Measurements from ENCODE around the gene SNX19.

SNX19 gene

GRCh38 chr11:130886704-130887103, 29.6 kb downstream of the SNX19 start:
- Histone ChIP-seq H3K4me3 (no peak overlapping the region), H3K36me3 (ENCODE audit: insufficient read depth, low read length) (peaks cover 24% of the 10 kb centered on the region), H3K27ac (no peak overlapping the region), H3K9me3 (ENCODE audit: low read depth, low read length) (no peaks in the 10 kb centered on the region), H3K9ac (ENCODE audit: insufficient read length) (no peak overlapping the region)
- no peak for DNase-seq (ENCODE audit: low read depth, low spot score)
- TF ChIP-seq EZH2 (IDR thresholded peaks at IDR 0.05) (no peak), FOXP2 (optimal IDR thresholded peaks at IDR 0.05; ENCODE audit: control extremely low read depth, extremely low read length, insufficient read depth) (no peak), POLR2AphosphoS5 (IDR thresholded peaks at IDR 0.05; ENCODE audit: borderline replicate concordance, low read depth, low read length) (no peak)

- peaks cover 51% of the 10 kb centered on the region for H3K36me3 ChIP-seq (ENCODE audit: insufficient read depth, low read length)
- no peak overlapping the region for H3K9ac ChIP-seq (ENCODE audit: insufficient read length)
- no peak overlapping the region for H3K4me3 ChIP-seq
- H3K9me3 ChIP-seq (ENCODE audit: low read depth, low read length), result no peaks in the 10 kb centered on the region
- DNase-seq (ENCODE audit: low read depth, low spot score), result no peak
- TF ChIP-seq EZH2 (IDR thresholded peaks at IDR 0.05) (no peak), FOXP2 (optimal IDR thresholded peaks at IDR 0.05; ENCODE audit: control extremely low read depth, extremely low read length, insufficient read depth) (no peak), POLR2AphosphoS5 (IDR thresholded peaks at IDR 0.05; ENCODE audit: borderline replicate concordance, low read depth, low read length) (no peak)
- H3K27ac ChIP-seq, result no peak overlapping the region
Observed at GRCh38 chr11:130882138-130882551, 34.1 kb downstream of the SNX19 start.

- H3K36me3 ChIP-seq (ENCODE audit: insufficient read depth, low read length), result peaks cover 53% of the 10 kb centered on the region
- no peak overlapping the region for H3K4me3 ChIP-seq
- TF ChIP-seq POLR2AphosphoS5 (IDR thresholded peaks at IDR 0.05; ENCODE audit: borderline replicate concordance, low read depth, low read length) (no peak), EZH2 (IDR thresholded peaks at IDR 0.05) (no peak), FOXP2 (optimal IDR thresholded peaks at IDR 0.05; ENCODE audit: control extremely low read depth, extremely low read length, insufficient read depth) (no peak)
- no peak for DNase-seq (ENCODE audit: low read depth, low spot score)
- no peak overlapping the region for H3K9ac ChIP-seq (ENCODE audit: insufficient read length)
- no peaks in the 10 kb centered on the region for H3K9me3 ChIP-seq (ENCODE audit: low read depth, low read length)
- no peak overlapping the region for H3K27ac ChIP-seq
Observed at GRCh38 chr11:130881475-130882137, 34.7 kb downstream of the SNX19 start.

GRCh38 chr11:130879836-130880235, 36.4 kb downstream of the SNX19 start:
- no peaks in the 10 kb centered on the region for H3K9me3 ChIP-seq (ENCODE audit: low read depth, low read length)
- peaks cover 53% of the 10 kb centered on the region for H3K36me3 ChIP-seq (ENCODE audit: insufficient read depth, low read length)
- TF ChIP-seq POLR2AphosphoS5 (IDR thresholded peaks at IDR 0.05; ENCODE audit: borderline replicate concordance, low read depth, low read length) (no peak), FOXP2 (optimal IDR thresholded peaks at IDR 0.05; ENCODE audit: control extremely low read depth, extremely low read length, insufficient read depth) (no peak), EZH2 (IDR thresholded peaks at IDR 0.05) (no peak)
- no peak overlapping the region for H3K9ac ChIP-seq (ENCODE audit: insufficient read length)
- no peak overlapping the region for H3K4me3 ChIP-seq
- H3K27ac ChIP-seq, result no peak overlapping the region
- DNase-seq (ENCODE audit: low read depth, low spot score), result no peak

- no peak for DNase-seq (ENCODE audit: low read depth, low spot score)
- peaks cover 39% of the 10 kb centered on the region for H3K36me3 ChIP-seq (ENCODE audit: insufficient read depth, low read length)
- H3K27ac ChIP-seq, result no peak overlapping the region
- no peak overlapping the region for H3K9ac ChIP-seq (ENCODE audit: insufficient read length)
- H3K4me3 ChIP-seq, result no peak overlapping the region
- no peak for TF ChIP-seq EZH2 (IDR thresholded peaks at IDR 0.05)
- no peak for TF ChIP-seq POLR2AphosphoS5 (IDR thresholded peaks at IDR 0.05; ENCODE audit: borderline replicate concordance, low read depth, low read length)
- TF ChIP-seq FOXP2 (optimal IDR thresholded peaks at IDR 0.05; ENCODE audit: control extremely low read depth, extremely low read length, insufficient read depth), result no peak
- no peaks in the 10 kb centered on the region for H3K9me3 ChIP-seq (ENCODE audit: low read depth, low read length)
Observed at GRCh38 chr11:130876931-130877915, 39.1 kb downstream of the SNX19 start.

GRCh38 chr11:130876100-130876499, 40.2 kb downstream of the SNX19 start:
- no peak for TF ChIP-seq POLR2AphosphoS5 (IDR thresholded peaks at IDR 0.05; ENCODE audit: borderline replicate concordance, low read depth, low read length)
- TF ChIP-seq EZH2 (IDR thresholded peaks at IDR 0.05), result no peak
- no peak for TF ChIP-seq FOXP2 (optimal IDR thresholded peaks at IDR 0.05; ENCODE audit: control extremely low read depth, extremely low read length, insufficient read depth)
- Histone ChIP-seq H3K4me3 (no peak overlapping the region), H3K9me3 (ENCODE audit: low read depth, low read length) (no peaks in the 10 kb centered on the region), H3K9ac (ENCODE audit: insufficient read length) (no peak overlapping the region), H3K36me3 (ENCODE audit: insufficient read depth, low read length) (peaks cover 39% of the 10 kb centered on the region), H3K27ac (no peak overlapping the region)
- DNase-seq (ENCODE audit: low read depth, low spot score), result no peak

GRCh38 chr11:130874955-130875531, 41.2 kb downstream of the SNX19 start:
- DNase-seq (ENCODE audit: low read depth, low spot score), result no peak
- Histone ChIP-seq H3K36me3 (ENCODE audit: insufficient read depth, low read length) (peaks cover 34% of the 10 kb centered on the region), H3K27ac (no peak overlapping the region), H3K4me3 (no peak overlapping the region), H3K9ac (ENCODE audit: insufficient read length) (no peak overlapping the region), H3K9me3 (ENCODE audit: low read depth, low read length) (no peaks in the 10 kb centered on the region)
- TF ChIP-seq FOXP2 (optimal IDR thresholded peaks at IDR 0.05; ENCODE audit: control extremely low read depth, extremely low read length, insufficient read depth) (no peak), POLR2AphosphoS5 (IDR thresholded peaks at IDR 0.05; ENCODE audit: borderline replicate concordance, low read depth, low read length) (no peak), EZH2 (IDR thresholded peaks at IDR 0.05) (no peak)

GRCh38 chr11:130874396-130874795, 41.9 kb downstream of the SNX19 start:
- H3K27ac ChIP-seq, result no peak overlapping the region
- no peak for DNase-seq (ENCODE audit: low read depth, low spot score)
- H3K9me3 ChIP-seq (ENCODE audit: low read depth, low read length), result no peaks in the 10 kb centered on the region
- H3K9ac ChIP-seq (ENCODE audit: insufficient read length), result no peak overlapping the region
- no peak for TF ChIP-seq POLR2AphosphoS5 (IDR thresholded peaks at IDR 0.05; ENCODE audit: borderline replicate concordance, low read depth, low read length)
- TF ChIP-seq FOXP2 (optimal IDR thresholded peaks at IDR 0.05; ENCODE audit: control extremely low read depth, extremely low read length, insufficient read depth), result no peak
- no peak for TF ChIP-seq EZH2 (IDR thresholded peaks at IDR 0.05)
- peaks cover 27% of the 10 kb centered on the region for H3K36me3 ChIP-seq (ENCODE audit: insufficient read depth, low read length)
- H3K4me3 ChIP-seq, result no peak overlapping the region
